ENCODE measurements around the gene AQP2. TPM values are rescaled to one million over a fixed set of nuclear protein-coding genes. Genes with fewer than 3 reads are reported as not detected.

AQP2 gene
- polyA plus RNA-seq, 1 of the 3 experiments (the other 2 are of a cell fraction), result not detected

DNA sequence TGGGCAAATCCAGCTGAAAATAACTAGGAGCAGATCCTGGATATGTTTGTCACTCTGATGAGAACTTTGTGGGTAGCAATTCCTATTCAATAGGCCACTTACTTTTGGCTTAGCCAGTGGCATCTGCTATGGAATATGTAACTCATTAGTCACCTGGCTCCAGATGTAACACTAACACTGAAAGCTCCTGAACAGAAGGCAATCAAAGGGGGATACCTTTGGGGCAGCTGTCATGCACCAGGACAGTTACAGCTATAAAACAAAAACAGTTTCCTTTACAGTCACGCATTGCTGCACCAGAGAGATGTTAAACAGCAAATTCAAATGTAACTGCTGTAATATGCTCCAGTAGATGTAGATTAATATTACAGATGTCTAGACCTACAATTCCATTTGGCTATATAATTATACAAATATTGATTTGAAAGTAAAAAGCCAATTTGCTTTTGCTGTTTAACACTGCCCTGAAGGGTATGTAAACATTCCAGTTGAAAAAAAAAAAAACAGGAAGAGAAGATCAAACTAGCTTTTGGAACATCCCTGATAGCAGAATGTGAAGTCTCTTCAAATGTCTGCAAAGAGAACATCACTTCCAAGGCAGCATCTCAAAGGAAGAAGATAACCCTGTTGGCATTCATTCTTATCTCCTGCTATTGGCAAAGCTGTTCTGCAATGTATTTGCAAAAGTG is 56.4 kb downstream of the AQP2 start:
- Histone ChIP-seq H3F3A (replicated peaks; ENCODE audit: insufficient read depth) (peaks cover 10% of the 10 kb centered on the region), H3K9ac (no peak overlapping the region), H2AFZ (ENCODE audit: low read depth) (peak overlapping the region; percentile 4; the same call in 1 of the 2 replicates), H3K79me2 (ENCODE audit: insufficient read depth) (peaks cover 90% of the 10 kb centered on the region), H3K9me3 (no peaks in the 10 kb centered on the region), H3K4me1 (ENCODE audit: control insufficient read depth in 1 of 2, insufficient read depth in 2 of 2, low read depth in 1 of 2, low read length in 1 of 2) (peaks cover 6 to 41% of the 10 kb centered on the region in 2 experiments; a peak in 2 of 4 replicates), H3K9me2 (no peaks in the 10 kb centered on the region), H3K4me3 (ENCODE audit: low read depth in 2 of 2, low read length in 1 of 2) (no peak overlapping the region), H3K36me3 (replicated peaks in 1 of 2; ENCODE audit: control insufficient read depth in 1 of 2, insufficient read depth in 2 of 2, low read length in 1 of 2) (peaks cover 24 to 26% of the 10 kb centered on the region in 2 experiments), H3K4me2 (0 out of 2 replicates have a peak overlapping the region, but pooled peaks have one; percentile 2), H4K20me1 (ENCODE audit: insufficient read depth) (peaks cover 8% of the 10 kb centered on the region; the same call in 1 of the 2 replicates), H3K27me3 (ENCODE audit: insufficient read depth) (no peaks in the 10 kb centered on the region), H3K27ac (ENCODE audit: low read depth in 2 of 2, low read length in 1 of 2) (peak overlapping the region; percentile 3 to 87; a peak in 3 of 4 replicates)
- 62% methylated on average over 1 of the region's 1 CpG for WGBS (ENCODE audit: low lambda C conversion rate)
- CTCF ChIA-PET, result interaction anchor here (0.9 to 7.4 kb wide), 12 partner anchors 11 to 78 kb away, joined by 3 to 44 read pairs (median 8); partner anchors contain the start of gene AQP6
- DNase-seq, result no peak
- POLR2A ChIA-PET, result interaction anchor here (0.6 to 1.2 kb wide), 5 partner anchors 11 to 135 kb away, joined by 3 to 4 read pairs (median 3); partner anchors contain the start of gene RACGAP1
- TF ChIP-seq RAD21 (IDR thresholded peaks at IDR 0.05; ENCODE audit: low read length) (no peak), GABPA (IDR thresholded peaks at IDR 0.05; ENCODE audit: low read depth) (no peak), TCF12 (IDR thresholded peaks at IDR 0.05) (peak; percentile 63; the same call in 1 of the 2 replicates), NFIC (IDR thresholded peaks at IDR 0.05; ENCODE audit: borderline replicate concordance) (no peak), RFX5 (IDR thresholded peaks at IDR 0.05; ENCODE audit: low read length) (no peak), EP300 (IDR thresholded peaks at IDR 0.05; ENCODE audit: borderline replicate concordance in 1 of 2, low read depth in 1 of 2, low read length in 1 of 2) (peak in 1 of 2 experiments; percentile 80; a peak in 2 of 4 replicates), MXI1 (IDR thresholded peaks at IDR 0.05; ENCODE audit: low read depth, low read length) (no peak), MEF2A (IDR thresholded peaks at IDR 0.05; ENCODE audit: borderline replicate concordance, low read depth) (no peak), FOXJ3 (CRISPR knock-in tag; IDR thresholded peaks at IDR 0.05) (no peak), NRF1 (IDR thresholded peaks at IDR 0.05; ENCODE audit: low read depth, low read length) (no peak), EZH2phosphoT487 (IDR thresholded peaks at IDR 0.05; ENCODE audit: borderline replicate concordance, low read depth) (no peak), RCOR1 (IDR thresholded peaks at IDR 0.05; ENCODE audit: low read length) (peak; percentile 87), FOSL2 (IDR thresholded peaks at IDR 0.05; ENCODE audit: borderline replicate concordance, low read depth) (no peak)
- TF ChIP-seq, protein P1, sequence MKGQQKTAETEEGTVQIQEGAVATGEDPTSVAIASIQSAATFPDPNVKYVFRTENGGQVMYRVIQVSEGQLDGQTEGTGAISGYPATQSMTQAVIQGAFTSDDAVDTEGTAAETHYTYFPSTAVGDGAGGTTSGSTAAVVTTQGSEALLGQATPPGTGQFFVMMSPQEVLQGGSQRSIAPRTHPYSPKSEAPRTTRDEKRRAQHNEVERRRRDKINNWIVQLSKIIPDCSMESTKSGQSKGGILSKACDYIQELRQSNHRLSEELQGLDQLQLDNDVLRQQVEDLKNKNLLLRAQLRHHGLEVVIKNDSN (IDR thresholded peaks at IDR 0.05; ENCODE audit: borderline replicate concordance, low read depth), result no peak

Other genes with a start within 250 kb of the AQP2 start
- 10.2 and 13.1 TPM in 2 replicates for gene FMNL3, start 243.3 kb upstream of the AQP2 start, polyA plus RNA-seq (2012; rRNA removed)
- 290 and 360 TPM in 2 replicates for gene TMBIM6, start 209.2 kb upstream of the AQP2 start, polyA plus RNA-seq (2012; rRNA removed)
- gene NCKAP5L, start 122.3 kb upstream of the AQP2 start, polyA plus RNA-seq (2012; rRNA removed), result 8.7 and 8.9 TPM in 2 replicates
- gene BCDIN3D, start 107.6 kb upstream of the AQP2 start, polyA plus RNA-seq (2012; rRNA removed), result 2.3 and 3.8 TPM in 2 replicates
- 6.3 and 11.3 TPM in 2 replicates for gene FAIM2, start 46.8 kb upstream of the AQP2 start, polyA plus RNA-seq (2012; rRNA removed)
- 0.08 and 0.10 TPM in 2 replicates for gene AQP5, start 11.1 kb downstream of the AQP2 start, polyA plus RNA-seq (2012; rRNA removed)
- 0.10 and 0.21 TPM in 2 replicates for gene AQP6, start 22.2 kb downstream of the AQP2 start, polyA plus RNA-seq (2012; rRNA removed)
- gene RACGAP1, start 74.8 kb downstream of the AQP2 start, polyA plus RNA-seq (2012; rRNA removed), result 21.5 and 23.4 TPM in 2 replicates
- gene ASIC1, start 106.9 kb downstream of the AQP2 start, polyA plus RNA-seq (2012; rRNA removed), result 24.3 and 28.4 TPM in 2 replicates
- 58.5 and 77.2 TPM in 2 replicates for gene SMARCD1, start 134.6 kb downstream of the AQP2 start, polyA plus RNA-seq (2012; rRNA removed)
- gene GPD1, start 153.3 kb downstream of the AQP2 start, polyA plus RNA-seq (2012; rRNA removed), result 0.07 and 0.26 TPM in 2 replicates
- gene COX14, start 161.5 kb downstream of the AQP2 start, polyA plus RNA-seq (2012; rRNA removed), result 204 and 218 TPM in 2 replicates
- gene CERS5, start 216.6 kb downstream of the AQP2 start, polyA plus RNA-seq (2012; rRNA removed), result 56.9 and 68.3 TPM in 2 replicates

Data from SK-N-SH (cell line).